CD4-positive, alpha-beta T cell treated with Interleukin-10 for 1 hour (primary cell): ENCODE data around the gene NMNAT3.
A peak's percentile ranks its signal among the peaks of the same experiment; 100 is the strongest.

ENCODE experiments used
- DNase-seq: peaks from one replicate; pipeline ENCODE4 v3.0.0-alpha.2; 2020

Gene NMNAT3

DNA sequence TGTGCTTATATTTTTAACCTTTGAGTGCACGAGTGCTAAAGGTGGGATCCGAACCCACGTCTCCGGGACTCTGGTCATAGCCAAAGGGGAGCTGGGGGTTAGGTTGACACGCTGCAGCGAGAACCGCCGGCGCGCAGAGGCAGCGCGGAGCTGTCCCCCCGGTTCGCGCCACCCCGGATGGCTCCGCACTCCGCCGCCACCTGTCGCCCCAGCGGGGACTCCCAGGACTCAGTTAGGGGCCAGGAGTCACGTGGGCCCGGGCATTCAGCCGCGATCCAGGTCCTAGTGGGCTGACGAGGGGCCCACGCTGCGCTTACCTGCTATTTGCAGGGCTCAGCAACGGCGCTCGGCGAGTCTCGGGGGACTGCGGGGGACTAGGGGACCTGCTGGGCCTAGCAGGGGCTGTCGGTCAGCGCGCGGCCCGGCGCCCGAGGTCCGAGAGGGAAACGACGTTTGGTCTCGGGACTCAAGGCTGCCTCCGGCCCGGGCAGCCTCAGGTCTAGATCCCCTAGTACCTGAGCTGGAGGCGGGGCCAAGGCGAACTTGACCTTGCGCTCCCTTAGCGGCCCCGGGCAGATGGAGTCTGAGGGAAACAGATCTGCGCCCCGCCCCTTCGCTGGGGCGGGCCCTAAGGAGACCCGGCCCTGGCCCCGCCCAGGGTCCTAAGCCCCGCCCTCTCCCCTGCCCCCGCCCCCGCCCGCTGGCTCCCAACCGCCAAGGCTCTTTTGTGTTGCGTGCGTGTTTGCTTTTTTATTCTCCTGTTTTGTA lies at the start of gene NMNAT3:
Gene NMNAT3 (minus strand): TSS at position 585 of the 768 bp plus-strand sequence. CDS start 50,248 bp downstream, outside the sequence.
- DNase-seq = peak; percentile 78

DNA sequence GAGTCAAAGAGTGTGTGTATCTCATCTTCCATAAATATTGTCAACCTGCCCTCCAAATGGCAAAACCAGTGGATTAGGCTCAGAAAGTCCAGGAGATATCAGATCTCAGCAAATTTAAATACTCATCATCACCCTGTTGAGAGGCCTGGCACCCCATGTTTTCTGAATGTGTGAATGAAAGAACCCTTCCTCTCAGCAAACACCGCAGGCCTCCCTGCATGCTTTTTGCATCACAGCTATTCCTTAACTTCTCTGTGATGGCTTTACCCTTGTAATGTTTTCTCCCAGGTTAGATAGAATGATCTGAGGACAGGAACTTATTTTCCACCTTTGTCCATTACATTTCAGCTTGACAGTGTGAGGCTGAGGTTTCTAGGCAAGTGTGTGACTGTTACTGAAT lies 43.6 kb upstream of the NMNAT3 start:
- no peak for DNase-seq

DNA sequence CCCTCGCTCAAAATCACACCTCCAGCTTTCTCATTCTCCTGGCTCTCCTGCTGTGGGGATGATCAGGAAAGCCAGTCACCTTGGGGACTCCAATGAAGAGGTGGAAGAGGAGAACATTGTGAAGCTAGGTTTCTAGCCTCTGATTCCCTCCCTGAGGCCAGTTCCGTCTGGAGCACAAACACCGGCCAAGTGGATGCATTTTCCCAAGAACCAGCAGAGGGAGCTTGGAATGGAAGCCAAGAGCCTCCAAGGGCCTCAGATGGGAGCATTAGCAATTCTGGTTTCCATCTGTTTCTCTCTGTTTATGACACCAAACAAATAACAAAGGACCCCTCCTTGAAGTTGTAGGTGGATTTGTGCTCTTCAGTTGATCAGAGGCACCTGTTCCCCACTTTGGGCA lies 40.6 kb upstream of the NMNAT3 start:
- no peak for DNase-seq

DNA sequence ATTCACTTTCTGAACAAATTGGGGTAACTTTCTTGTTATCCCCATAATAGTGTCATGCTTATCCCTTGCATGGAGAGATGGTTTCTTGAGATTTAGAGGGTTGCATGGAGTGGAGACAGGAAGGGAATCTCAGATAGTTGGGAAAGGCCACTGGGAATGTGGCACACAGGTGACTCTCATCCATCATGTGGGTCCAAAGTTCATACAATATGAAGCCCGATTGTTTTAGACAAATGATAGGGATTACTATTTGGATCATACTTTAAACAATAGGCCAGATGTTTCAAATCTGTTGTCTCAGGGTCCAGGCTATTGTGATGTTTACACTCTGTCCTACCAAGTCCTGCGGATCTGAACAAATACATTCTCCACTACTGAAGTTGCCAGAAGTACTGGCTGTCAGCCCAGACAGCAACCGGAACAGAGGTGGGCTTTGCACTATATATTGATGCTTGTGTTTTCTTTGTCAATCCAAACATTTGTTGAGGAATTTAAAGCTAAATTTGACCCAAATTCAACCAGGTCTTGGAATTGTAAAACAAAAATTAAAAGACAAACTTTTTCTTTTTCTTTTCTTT lies 39.2 kb upstream of the NMNAT3 start:
- no peak for DNase-seq

DNA sequence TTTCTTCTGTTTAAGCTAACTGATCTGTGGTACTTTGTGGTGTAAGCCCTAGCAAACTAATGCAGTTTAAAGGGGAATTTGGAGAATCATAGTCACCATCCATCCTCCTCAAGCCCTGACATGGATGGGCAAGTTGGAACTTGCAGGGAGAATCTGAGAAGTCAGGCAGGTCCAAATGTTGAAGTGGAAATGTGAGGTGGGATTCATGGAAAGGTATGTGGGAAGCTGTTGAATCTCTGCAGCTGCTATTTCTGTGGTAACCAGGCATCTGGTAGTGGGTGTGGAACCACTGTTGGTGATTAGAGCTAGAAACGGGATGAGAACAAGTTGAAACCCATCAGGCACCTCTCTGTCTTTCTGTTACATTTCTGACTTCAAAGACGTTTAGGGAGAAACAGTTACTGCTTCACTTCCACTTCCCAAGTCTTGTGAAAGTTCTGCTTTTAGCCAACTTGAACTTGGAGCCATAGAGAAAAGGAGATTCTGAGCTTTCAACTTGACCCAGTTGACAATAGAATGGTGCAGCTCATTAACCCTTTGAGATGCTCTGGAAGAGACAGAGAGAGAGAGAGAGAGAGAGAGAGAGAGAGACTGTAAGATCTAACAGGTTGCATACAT lies 38.1 kb upstream of the NMNAT3 start:
- DNase-seq = no peak

DNA sequence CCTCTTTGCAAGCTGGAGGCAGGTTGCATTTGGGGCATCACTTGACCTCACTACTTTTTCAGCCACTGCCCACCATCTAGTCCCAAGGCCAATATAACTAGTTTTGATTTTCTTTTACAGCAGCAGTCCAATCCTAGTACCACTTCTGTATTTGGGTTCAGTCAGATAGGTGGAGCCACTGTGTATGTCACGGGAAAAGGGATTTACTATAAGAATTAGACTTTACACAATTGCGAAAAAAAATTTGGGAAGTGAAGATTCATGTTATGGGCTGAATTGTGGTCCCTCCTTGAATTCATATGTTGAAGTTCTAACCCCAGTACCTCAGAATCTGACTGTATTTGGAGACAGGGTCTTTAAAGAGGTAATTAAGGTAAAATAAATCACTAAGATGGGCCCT lies 37.4 kb upstream of the NMNAT3 start:
- no peak for DNase-seq

DNA sequence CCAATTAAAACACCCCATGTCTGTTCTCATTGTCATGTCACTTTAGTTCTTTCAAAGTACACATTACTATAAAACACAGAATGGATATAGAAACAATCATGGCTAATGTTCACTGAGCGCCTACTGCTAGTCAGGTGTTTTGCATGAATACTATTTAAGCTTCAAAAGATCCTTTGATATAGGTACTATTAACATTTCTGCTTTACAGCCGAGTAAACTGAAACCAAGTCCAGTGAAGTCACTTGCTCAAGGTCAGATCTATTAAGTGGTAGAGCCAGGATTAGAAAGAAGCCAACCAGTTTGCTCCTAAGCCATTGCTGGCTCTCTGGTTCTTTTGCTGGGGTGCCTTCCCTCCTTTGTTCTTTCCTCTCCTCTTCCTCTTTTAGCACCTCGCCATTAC lies 32.4 kb upstream of the NMNAT3 start:
- no peak for DNase-seq

DNA sequence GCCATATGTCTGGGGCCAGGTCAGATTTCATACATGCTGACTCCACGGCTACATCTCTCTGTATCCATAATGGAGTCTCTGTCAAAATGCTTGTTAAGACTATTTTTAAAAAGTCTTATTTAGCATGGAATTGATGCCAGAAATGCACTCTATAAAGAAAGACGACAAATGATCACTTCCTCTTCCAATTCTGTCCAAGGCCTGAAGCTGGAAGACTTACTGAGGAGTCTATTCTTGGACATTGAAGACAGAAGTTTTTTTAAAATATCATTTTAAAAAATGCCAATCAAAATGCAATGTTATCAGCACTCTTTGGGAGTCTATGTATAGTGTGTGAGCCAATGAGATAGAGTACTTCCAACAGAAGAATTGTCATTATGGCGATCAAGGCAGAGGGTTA lies 27.9 kb upstream of the NMNAT3 start:
- no peak for DNase-seq

DNA sequence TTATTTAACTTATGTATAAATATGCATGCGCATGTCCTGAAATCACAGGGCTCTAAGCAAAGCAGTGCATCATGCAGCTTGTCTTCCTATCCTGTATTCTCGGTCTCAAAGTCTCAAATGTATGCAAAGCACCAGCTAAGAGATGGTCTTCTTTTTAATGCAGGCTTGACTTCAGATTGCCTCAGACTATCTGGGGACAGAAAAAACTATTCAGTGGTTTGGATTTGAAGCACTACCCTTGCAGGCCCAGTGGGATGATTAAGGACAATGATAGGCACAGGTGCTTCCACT lies 18.5 kb upstream of the NMNAT3 start:
- DNase-seq = no peak

DNA sequence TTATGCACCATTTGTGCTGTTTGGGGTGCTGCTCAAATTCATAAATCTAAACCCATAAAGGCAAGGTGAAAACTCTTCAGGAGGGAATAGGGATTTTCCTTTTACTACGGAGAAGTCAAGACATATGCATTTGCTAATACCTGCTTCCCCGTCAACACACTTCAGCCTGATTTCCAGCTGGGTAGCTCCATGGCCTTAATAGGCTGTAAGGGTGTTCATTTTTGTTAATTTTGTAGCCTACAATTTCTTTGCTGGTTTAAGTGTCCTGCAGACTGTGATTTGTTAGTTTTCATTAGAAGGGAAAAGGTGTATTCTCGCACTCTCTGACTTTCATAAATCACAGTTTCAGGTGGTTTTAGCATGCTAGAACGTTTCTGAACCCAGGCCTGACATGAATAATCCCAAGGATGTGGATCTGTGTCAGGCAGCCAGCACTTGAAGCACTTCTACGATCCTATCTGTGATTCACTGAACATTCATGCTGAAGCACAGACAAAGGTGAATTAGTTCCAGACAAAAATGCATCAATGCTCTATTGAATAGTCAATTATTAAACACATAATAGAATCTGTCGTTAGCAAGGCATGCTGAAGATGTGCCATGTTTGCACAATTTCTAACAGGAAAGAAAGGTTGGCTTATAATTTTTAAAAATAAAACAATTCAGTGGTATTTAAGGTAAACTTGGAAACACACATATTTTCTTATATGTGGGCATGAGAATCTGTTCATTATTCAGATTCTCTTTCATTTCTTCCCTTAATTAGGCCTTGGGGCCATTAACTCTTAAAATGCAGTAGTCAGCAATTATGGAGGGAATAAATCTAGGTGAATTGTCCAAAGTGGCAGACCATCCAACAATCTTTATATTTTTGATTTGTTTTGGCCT lies 17.9 kb upstream of the NMNAT3 start:
- no peak for DNase-seq

DNA sequence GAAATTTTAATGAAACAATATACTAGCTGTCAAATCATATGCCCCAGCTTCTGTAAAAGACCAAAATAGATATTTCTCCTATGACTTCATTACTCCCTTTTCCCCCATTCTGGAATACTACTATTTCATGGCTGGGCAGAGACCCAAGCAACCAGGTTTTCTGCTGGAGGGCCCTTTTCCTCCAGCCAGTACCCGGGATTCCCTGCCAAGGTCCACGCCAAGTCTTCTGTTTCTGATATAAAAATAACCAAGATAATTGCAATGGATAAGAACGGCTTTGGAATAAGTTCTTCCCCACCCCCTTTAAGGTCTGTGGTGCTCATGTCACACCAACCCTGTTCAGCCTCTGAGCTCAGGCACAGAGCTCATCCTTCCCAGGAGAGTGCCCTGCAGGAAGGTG lies 17.2 kb upstream of the NMNAT3 start:
- no peak for DNase-seq

DNA sequence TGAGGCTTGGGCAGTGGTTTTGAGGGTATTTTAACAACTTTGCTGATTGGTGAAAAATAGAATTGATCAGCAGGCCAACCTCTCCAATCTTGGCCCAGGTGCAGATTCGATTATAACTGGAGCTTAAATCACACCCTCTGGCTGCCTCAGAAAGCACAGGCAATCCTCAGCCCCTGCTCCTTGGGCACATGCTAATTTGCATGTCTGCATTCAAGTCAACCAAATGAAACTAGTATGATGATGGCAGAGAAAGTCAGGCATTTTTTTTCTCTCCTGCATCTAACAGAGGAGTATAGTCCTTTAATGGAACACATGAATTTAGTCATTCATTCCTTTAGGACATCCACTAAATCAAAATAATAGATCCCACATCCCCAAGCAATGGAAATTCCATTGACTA lies 16.8 kb upstream of the NMNAT3 start:
- DNase-seq = no peak

DNA sequence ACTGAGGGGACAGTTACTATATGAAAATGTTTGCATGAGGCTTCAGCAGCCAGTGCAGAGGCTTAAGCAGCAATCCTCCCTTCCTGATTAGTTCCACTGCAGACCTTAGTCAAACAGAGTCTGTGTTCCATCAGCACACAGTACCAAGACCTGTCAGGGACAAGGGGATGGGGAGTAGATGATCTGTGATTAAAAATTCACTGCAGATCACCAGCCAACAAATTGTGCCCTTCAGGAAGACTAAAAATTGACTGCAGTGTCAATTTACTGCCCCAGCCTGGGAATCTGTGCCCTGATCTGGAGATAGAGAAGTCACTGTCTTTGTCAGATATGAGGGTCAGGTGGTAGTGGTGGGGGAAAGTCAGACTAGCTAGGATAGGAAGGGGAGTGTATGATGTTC lies 13.8 kb upstream of the NMNAT3 start:
- no peak for DNase-seq

DNA sequence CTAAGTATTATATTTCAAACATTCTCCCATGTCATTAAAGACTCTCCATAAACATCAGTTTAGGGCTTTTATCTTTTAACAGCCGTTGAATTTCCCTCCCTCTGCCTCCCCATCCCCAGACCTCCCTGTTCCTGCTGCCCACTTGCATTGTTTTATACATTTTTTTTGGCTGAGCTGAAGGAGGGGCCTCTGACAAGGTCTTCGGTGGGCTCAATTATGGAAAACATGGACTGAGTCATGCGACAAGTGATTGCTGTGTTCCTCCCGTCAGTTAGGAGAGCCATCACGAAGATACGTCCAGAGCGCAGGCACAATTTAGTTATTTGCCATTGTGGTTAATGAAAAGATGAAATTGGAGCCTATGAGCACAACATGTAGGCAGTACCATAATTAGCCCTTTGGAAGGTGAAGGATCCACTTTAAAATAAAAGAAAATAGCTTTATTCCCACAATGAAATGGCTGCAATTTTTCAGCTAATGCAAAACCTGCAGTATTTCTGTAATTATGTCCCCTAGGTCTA lies 12.0 kb upstream of the NMNAT3 start:
- DNase-seq = no peak

DNA sequence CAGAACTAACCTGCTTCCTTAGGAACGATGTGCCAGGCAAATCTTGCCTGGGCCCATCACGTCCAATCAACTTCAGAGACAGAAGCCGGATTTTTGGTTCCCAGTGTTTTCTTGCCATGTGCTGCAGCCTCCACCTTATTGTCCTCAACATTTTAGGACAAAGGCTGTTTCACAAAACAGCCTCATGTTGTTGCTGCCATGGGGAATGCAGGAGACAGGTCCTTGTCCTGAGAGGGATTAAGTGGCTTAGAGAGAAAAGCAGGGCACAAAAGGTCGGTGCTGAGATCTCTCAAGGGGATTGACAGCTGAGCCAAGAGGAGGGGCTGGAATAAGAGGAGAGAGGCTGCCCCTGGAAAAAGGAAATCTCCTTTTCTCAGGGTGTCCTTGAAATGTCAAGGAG lies 11.3 kb upstream of the NMNAT3 start:
- DNase-seq = no peak

DNA sequence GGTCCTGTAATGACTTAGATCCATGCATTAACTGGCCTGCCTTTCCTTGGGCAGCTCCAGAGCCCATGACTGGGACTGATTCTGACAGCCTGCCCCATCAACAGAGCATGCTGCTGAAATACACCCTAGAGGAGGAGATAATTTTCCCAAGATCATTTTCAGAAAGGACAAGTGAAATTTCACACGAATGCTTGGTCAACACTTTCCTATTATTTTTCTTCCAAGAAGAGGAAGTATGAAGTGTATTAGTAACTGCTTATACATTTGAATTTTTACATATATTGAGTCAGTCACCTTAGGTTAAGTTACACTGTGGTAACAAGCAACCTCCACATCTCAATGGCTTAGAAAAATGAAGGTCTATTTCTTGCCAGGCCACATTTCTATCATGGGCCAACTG lies 9.7 kb upstream of the NMNAT3 start:
- DNase-seq = no peak

DNA sequence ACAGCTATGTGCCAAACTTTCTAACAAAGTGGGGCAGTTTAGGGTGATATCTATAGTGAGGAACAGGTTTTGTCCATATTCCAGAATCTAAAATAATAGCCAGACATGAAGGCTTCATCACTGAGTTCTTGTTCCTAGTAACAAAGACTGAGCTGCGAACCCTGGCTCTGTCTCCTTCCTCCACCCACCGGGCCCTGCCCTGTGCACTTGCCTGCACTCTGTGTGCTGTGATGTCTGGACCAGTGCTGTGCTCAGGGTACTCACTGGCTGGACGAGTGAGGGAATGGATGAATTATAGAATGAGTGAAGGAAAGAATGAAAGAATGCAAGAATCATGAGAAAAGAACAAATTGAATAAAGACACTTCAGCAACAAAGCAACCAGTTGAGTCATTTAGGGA lies 8.9 kb upstream of the NMNAT3 start:
- DNase-seq = no peak

DNA sequence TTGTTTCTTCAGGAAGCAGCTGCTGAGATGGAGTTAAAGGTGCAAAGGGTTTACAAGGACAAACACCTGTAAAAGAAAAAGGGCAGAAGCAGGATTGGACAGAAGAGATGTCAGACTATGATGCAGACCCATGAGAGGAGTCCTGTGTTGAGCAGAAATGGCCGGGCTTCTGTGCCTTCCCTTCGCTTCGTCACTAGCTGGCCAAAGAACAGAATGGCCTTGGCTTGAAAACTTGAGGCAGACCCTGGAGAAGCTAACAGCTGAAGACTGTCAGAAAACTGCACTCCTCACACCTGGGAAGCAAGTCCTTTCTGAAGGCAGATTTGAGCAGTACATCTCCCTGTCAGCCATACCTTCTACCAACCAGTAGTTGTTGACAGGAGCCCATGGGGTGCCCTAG lies 8.4 kb upstream of the NMNAT3 start:
- DNase-seq = no peak

DNA sequence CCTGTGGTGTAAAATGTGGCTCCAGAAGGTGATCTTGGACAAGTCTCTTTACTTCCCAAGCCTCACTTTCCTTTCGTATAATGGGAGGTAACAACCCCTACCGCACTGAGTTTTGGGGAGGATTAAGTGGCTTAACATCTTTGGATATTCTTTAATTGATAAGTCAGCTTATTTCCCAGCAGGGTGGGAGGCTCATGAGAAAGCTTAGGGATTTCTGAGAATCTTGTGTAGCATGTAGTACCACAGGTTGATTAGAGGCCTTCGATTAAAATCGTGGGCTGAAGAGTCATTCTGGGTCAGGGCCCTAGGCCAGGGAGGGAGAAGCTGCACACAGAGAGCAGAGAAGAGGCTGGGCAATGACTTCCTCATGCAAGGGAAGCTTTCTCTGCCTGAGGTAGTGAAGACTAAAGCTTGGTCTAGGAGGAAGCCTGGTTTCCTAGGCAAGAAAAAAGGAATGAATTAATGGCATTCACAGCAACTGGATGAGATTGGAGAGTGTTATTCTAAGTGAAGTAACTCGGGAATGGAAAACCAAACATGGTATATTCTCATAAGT lies 1.5 kb upstream of the NMNAT3 start:
- no peak for DNase-seq

DNA sequence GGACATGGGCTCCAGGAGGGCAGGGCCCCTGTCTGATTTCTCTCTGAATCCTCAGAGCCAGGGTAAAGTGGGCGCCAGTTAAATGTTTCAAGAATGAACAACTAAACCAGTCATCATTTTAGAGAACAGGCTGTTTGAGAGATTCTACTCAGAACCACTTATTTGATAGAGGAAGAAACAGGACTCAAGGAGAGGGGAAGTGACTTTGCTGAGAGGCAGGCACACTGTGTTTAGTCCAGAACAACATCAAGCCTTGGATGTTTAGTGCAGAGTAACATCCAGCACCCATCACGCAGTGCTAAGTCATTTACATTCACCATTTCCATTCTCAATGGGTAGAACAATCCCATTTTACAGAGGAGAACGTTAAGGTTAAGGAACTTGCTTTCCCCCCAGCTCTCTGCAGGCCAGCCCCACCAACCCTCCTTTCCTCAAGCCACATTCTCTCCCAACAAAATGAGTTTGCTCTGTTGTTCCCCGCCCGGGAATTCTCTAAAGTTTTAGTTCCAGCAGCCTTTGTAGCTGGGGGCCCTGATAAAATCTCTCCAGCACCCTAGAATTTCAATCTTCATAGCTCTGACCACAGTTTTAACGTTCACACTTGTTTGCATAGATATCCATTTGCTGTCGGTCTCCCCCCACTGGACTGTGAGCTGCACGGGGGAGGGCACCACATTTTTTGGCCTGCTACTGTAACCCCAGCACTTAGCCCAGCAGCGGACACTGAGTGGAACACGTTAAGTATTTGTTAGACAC lies 962 bp downstream of the NMNAT3 start:
- DNase-seq = no peak

DNA sequence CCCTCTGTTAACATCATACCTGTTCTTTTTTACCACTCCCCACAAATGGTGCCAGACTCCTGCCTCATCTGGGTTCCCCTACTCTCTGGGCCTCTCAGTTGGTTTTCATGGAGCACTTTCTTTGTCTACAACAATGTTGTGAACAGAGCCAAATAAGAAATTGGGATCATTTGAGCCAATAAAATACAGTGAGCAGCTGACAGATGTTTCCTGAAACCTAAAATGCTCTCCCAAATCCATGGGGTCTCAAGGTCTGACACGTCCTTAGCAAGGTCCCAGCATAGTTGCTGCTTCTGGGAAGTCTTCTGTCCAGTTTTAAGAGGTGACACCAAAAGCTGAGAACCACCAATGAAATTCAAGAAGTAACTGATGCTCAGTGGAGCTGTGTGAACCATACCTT lies 1.7 kb downstream of the NMNAT3 start:
- DNase-seq = no peak

DNA sequence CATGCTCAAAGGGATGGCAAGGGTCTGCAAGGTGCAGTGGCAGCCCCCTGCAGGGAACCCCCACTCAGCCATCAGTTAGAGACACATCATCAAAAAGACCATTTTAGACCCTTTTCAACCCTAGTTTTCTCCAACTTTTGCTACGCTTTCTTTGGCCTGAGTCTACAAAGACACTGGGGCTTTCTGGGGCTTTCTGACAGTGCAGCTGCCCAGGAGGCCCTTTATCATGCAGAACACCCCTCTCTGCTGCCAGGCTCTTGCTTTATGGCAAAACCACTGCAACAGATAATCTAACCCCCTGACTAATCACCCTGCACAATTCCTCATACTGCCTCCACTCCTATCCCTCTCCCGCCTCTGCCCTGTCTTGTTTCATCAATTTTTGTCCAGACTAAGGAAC lies 2.4 kb downstream of the NMNAT3 start:
- DNase-seq = no peak
